Measurements from ENCODE around the gene RAD9B. TPM values are rescaled to one million over a fixed set of nuclear protein-coding genes. Genes with fewer than 3 reads are reported as not detected.

The RAD9B gene
- total and polyA plus RNA-seq, 9 of the 15 experiments (the other 6 are each of a cell fraction or from before 2014, with no cell fraction given) = 0.05 to 0.83 (median 0.32) TPM

DNA sequence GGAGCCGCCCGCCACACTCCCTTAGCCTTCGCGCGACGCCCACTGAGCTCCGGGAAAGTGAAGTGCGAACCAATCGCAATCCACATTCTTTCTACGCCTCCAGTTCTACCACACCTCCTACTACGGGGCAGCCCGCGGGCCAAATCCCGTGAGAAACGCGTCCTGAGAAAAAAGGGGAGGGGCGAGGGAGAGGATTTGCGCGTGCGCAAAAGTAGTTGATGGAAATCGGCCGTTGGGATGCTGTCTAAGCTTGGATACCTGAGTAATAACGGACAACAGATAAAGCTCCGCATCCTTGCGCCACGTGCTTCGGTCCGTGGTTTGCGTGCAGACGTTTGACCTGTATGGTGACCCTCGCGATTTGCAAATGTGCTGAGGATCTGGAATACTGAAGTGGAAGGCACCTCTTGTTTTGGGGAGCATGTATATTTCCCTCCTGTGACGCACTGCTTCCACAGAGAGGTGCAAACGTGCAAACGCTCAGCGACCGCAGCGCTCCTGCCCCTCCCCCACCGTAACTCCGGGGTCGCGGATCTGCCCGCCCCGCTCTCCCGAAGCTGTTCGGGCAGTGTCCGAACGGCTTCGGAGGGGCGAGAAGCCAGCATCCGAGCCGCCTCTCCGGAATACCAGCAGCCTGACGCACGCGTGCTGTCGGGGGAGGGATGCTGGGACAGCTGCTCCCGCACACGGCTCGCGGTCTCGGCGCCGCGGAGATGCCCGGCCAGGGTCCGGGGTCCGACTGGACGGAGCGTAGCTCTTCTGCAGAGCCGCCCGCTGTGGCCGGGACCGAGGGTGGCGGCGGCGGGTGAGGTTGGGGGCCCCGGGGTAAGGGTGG lies 33.7 kb upstream of the RAD9B start, which contains the start of the genes FAM216A and GPN3 (continued):
- TF ChIP-seq HCFC1 (IDR thresholded peaks at IDR 0.05; ENCODE audit: low read depth, low read length) (peak; percentile 72), THAP7 (CRISPR knock-in tag; IDR thresholded peaks at IDR 0.05) (0 out of 2 replicates have a peak, but pooled peaks have one; percentile 26), ZNF12 (CRISPR knock-in tag; IDR thresholded peaks at IDR 0.05) (peak; percentile 49; the same call in 1 of the 2 replicates), SP1 (CRISPR knock-in tag; IDR thresholded peaks at IDR 0.05) (peak; percentile 93), CBFB (CRISPR knock-in tag; IDR thresholded peaks at IDR 0.05) (peak; percentile 77; the same call in 1 of the 2 replicates), NR2C1 (IDR thresholded peaks at IDR 0.05) (0 out of 2 replicates have a peak, but pooled peaks have one; percentile 49), NR2C1 (tag; IDR thresholded peaks at IDR 0.05) (peak; percentile 77), CXXC5 (CRISPR knock-in tag; IDR thresholded peaks at IDR 0.05) (peak; percentile 92), SMAD4 (CRISPR knock-in tag; conservative IDR thresholded peaks at IDR 0.05) (peak; percentile 20), ARHGAP35 (IDR thresholded peaks at IDR 0.05; ENCODE audit: partially characterized antibody) (no peak), TAF7 (tag; IDR thresholded peaks at IDR 0.05) (peak; percentile 41; the same call in 1 of the 2 replicates), PCBP1 (IDR thresholded peaks at IDR 0.05; ENCODE audit: low read depth, low read length, poor library complexity, severe bottlenecking) (no peak), MED1 (CRISPR knock-in tag; IDR thresholded peaks at IDR 0.05; ENCODE audit: borderline replicate concordance) (no peak), CREM (IDR thresholded peaks at IDR 0.05; ENCODE audit: low read depth) (peak; percentile 81), TBP (optimal IDR thresholded peaks at IDR 0.05; ENCODE audit: low read depth, low read length) (peak; percentile 82), ZNF668 (CRISPR knock-in tag; IDR thresholded peaks at IDR 0.05) (no peak), TOE1 (IDR thresholded peaks at IDR 0.05; ENCODE audit: borderline replicate concordance) (peak; percentile 85), TOE1 (CRISPR knock-in tag; IDR thresholded peaks at IDR 0.05; ENCODE audit: borderline replicate concordance, low read depth) (no peak), MTA2 (IDR thresholded peaks at IDR 0.05; ENCODE audit: low read depth) (no peak), CCNT2 (IDR thresholded peaks at IDR 0.05; ENCODE audit: borderline replicate concordance, extremely low read depth, insufficient read length, low read depth, low read length) (peak; percentile 29)
- TF ChIP-seq, protein P1, sequence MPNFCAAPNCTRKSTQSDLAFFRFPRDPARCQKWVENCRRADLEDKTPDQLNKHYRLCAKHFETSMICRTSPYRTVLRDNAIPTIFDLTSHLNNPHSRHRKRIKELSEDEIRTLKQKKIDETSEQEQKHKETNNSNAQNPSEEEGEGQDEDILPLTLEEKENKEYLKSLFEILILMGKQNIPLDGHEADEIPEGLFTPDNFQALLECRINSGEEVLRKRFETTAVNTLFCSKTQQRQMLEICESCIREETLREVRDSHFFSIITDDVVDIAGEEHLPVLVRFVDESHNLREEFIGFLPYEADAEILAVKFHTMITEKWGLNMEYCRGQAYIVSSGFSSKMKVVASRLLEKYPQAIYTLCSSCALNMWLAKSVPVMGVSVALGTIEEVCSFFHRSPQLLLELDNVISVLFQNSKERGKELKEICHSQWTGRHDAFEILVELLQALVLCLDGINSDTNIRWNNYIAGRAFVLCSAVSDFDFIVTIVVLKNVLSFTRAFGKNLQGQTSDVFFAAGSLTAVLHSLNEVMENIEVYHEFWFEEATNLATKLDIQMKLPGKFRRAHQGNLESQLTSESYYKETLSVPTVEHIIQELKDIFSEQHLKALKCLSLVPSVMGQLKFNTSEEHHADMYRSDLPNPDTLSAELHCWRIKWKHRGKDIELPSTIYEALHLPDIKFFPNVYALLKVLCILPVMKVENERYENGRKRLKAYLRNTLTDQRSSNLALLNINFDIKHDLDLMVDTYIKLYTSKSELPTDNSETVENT (CRISPR knock-in tag; IDR thresholded peaks at IDR 0.05) = peak; percentile 81; the same call in 1 of the 2 replicates
- TF ChIP-seq, protein P2, sequence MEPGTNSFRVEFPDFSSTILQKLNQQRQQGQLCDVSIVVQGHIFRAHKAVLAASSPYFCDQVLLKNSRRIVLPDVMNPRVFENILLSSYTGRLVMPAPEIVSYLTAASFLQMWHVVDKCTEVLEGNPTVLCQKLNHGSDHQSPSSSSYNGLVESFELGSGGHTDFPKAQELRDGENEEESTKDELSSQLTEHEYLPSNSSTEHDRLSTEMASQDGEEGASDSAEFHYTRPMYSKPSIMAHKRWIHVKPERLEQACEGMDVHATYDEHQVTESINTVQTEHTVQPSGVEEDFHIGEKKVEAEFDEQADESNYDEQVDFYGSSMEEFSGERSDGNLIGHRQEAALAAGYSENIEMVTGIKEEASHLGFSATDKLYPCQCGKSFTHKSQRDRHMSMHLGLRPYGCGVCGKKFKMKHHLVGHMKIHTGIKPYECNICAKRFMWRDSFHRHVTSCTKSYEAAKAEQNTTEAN (CRISPR knock-in tag; IDR thresholded peaks at IDR 0.05) = no peak
- TF ChIP-seq, protein P3, sequence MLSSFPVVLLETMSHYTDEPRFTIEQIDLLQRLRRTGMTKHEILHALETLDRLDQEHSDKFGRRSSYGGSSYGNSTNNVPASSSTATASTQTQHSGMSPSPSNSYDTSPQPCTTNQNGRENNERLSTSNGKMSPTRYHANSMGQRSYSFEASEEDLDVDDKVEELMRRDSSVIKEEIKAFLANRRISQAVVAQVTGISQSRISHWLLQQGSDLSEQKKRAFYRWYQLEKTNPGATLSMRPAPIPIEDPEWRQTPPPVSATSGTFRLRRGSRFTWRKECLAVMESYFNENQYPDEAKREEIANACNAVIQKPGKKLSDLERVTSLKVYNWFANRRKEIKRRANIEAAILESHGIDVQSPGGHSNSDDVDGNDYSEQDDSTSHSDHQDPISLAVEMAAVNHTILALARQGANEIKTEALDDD (IDR thresholded peaks at IDR 0.05) = no peak

Measured in K562 (cell line).